Sigmoid colon (tissue), 7 donors: ENCODE measurements around the gene TMIGD2. TPM values are rescaled to one million over a fixed set of nuclear protein-coding genes. Genes with fewer than 3 reads are reported as not detected.
"Not testable (repeated sequence)": the region's sequence is repeated elsewhere in the genome, so short reads cannot be mapped to it uniquely, and the experiment has no call there.

Experiments used
- DNase-seq: peaks from one replicate; pipeline ENCODE4 v3.0.0-alpha.2; 2019
- H3K27ac ChIP-seq, 4 donors: fragments of 200-600 bp; sonication (generic); one replicate each; pipeline ENCODE4 v1.5.1; 2016 to 2019; ENCODE audit warnings: mild to moderate bottlenecking in 1 of 4
- H3K27me3 ChIP-seq, 3 donors: fragments of 200-600 bp; sonication (generic); one replicate each; pipeline ENCODE4 v1.5.1; 2019; ENCODE audit warnings: mild to moderate bottlenecking in 1 of 3
- H3K36me3 ChIP-seq, 4 donors: fragments of 200-600 bp; sonication (generic); one replicate each; pipeline ENCODE4 v1.5.1; 2016 to 2019
- H3K4me1 ChIP-seq, 4 donors: fragments of 200-600 bp; sonication (generic); one replicate each; pipeline ENCODE4 v1.5.1; 2017 to 2019
- H3K4me3 ChIP-seq, 4 donors: fragments of 200-600 bp; sonication (generic); one replicate each; pipeline ENCODE4 v1.5.1; 2017 to 2019; ENCODE audit warnings: mild to moderate bottlenecking in 2 of 4, moderate library complexity in 1 of 4
- H3K9me3 ChIP-seq, 4 donors: fragments of 200-600 bp in 3 of 4; sonication (generic) in 3 of 4; one replicate each; pipeline versions ENCODE4 v1.5.1 to v1.6.1; 2013 to 2019
- CTCF ChIP-seq, 4 experiments: fragments of 450-650 bp in 3 of 4; fragments of 200-600 bp in 1 of 4; IDR thresholded peaks; one replicate each; pipeline ENCODE4 v1.5.1; 2016 to 2019; ENCODE audit warnings: antibody characterized with exemption in 4 of 4, mild to moderate bottlenecking in 3 of 4, moderate library complexity in 2 of 4
- EP300 ChIP-seq, 4 donors: sonication (generic); formaldehyde crosslinking; IDR thresholded peaks; one replicate each; pipeline ENCODE4 v1.6.1; 2017; ENCODE audit warnings: antibody characterized with exemption in 4 of 4
- POLR2A ChIP-seq, 2 donors: fragments of 450-650 bp; IDR thresholded peaks; one replicate each; pipeline ENCODE4 v1.6.1; 2016; ENCODE audit warnings: antibody characterized with exemption in 2 of 2, mild to moderate bottlenecking in 2 of 2, moderate library complexity in 2 of 2
- POLR2AphosphoS5 ChIP-seq, 4 donors: sonication (generic); formaldehyde crosslinking; IDR thresholded peaks; one replicate each; pipeline ENCODE4 v1.6.1; 2017; ENCODE audit warnings: antibody characterized with exemption in 4 of 4
- WGBS, 2 donors: extraction: QIAGEN DNeasy Blood & Tissue Kit; methylation state at CpG; one replicate each; pipeline ENCODE4 v1.1.7; 2013; 5-methylcytosine and 5-hydroxymethylcytosine counted together
- intact Hi-C: fragments of 100-400 bp; cut with DNase I; formaldehyde crosslinking; loops from one replicate; pipeline ENCODE4 v1.15.1; 2023
- polyA plus RNA-seq, 3 donors: library from polyadenylated mRNA; stranded (reverse); fragments of 200-250 nt; gene quantifications; one replicate each; pipeline ENCODE4 v1.2.3, GENCODE V29; 2013
- total RNA-seq, 4 donors: library from RNA; depleted of rRNA; stranded (reverse); fragments of >200 nt; gene quantifications; one replicate each; pipeline ENCODE4 v1.1.0, GENCODE V29; 2016
- donor health status: healthy with polysubstance abuse.
- donor health status: Bipolar disorder and iron deficiency.
- donor health status: healthy.

TMIGD2 gene
- total and polyA plus RNA-seq, 7 donors = 0.60 to 6.3 TPM; not detected in 5

DNA sequence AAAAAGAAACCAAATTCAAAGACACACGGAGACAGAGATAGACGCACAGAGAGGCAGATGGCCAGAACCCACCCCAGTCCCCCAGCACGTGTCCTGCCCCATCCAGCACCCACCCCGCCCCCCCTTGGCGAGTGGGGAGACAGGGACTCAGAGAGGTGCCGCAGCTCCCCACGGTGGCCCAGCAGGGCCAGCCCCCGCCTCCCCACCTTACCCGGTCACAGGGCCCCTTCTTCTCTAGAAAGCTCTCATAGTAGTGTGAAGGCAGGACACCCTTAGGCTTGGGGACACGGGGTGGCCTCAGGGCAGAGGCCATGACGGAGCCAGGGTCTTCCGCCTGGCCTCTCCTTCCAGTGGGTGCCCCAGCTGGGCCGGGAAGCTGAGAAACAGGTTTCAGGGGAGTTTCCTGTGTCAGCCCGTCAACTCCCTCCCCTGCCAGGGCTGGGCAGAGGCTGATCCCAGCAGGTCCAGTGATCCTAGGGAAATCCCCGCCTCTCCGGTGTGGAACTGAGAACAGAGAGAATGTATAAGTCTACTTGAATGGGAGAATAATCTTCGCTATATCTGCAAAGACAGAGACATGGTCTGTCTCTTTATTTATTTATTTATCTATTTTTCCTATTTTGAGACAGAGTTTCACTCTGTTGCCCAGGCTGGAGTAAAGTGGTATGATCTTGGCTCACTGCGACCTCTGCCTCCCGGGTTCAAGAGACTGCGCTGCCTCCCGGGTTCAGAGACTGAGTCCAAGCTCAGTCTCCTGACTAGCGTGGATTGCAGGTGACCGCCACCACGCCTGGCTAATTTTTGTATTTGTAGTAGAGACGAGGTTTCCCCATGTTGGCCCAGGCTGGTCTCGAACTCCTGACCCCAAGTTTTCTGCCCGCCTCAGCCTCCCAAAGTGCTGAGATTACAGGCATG lies 36.5 kb upstream of the TMIGD2 start, which contains the start of gene STAP2:
TSS of gene STAP2 (minus strand) at position 387 of the 915 bp plus-strand sequence. CDS start at position 313, 74 bp downstream.
- Histone ChIP-seq H3K4me1 (peaks cover 0 to 15% (median 10%) of the 10 kb centered on the region in 4 donors), H3K27ac (peak within 1 kb of the TSS; percentile 25 to 52 (median 32)), H3K4me3 (peak within 1 kb of the TSS; percentile 6 to 46 (median 34)), H3K27me3 (no peaks in the 10 kb centered on the region), H3K36me3 (no peaks in the 10 kb centered on the region), H3K9me3 (no peaks in the 10 kb centered on the region)
- WGBS, 2 donors = 12 to 42% methylated on average over 27 of the region's 27 CpGs
- no peak for DNase-seq
- TF ChIP-seq EP300 (IDR thresholded peaks at IDR 0.05) (no peak), POLR2A (IDR thresholded peaks at IDR 0.05) (no peak), POLR2AphosphoS5 (IDR thresholded peaks at IDR 0.05) (no peak), CTCF (IDR thresholded peaks at IDR 0.05) (no peak)
- intact Hi-C loops = no loop called here

DNA sequence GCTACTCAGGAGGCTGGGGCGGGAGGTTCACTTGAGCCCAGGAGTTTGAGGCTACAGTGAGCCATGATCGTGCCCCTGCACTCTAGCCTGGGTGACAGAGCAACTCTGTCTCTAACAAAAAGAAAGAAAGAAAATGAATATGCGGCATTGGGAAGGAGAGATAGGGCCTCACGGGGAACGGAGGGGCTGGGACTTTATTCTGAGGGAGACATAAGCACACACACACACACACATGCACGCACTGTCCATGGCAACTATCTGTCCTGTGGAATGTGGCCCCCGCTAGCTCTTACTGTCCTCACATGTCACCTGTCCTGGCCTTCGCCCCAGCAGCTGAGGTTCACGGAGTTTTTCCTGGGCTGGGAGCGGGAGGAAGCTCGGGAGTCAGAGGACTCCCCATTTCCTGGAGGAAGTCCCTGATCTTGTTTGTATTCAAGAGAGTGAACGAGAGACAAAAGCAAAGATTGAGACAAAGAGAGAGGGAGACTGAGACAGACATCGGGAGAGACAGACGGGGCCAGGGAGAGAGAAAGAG lies 35.8 kb upstream of the TMIGD2 start:
- DNase-seq = no peak

DNA sequence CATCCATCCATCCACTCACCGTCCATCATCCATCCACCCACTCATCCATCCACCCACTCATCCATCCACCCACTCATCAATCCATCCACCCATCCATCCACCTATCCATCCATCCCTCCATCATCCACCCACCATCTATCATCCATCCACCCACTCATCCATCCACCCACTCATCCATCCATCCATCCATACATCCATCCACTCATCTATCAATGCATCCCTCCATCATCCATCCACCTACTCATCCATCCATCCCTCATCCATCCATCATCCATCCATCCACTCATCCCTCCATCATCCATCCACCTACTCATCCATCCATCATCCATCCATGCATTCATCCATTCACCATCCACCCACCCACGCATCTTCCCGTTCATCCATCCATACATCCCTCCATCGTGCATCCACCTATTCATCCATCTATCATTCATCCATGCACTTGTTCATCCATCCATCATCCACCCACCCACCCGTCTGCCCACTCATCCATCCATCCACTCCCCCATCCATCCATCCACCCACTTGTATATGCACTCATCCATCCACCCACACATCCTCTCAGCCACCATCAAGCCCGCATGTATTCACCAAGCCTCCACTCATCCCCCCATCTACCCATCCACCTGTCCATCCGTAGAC lies 32.9 kb upstream of the TMIGD2 start:
- Histone ChIP-seq H3K27me3 (no peaks in the 10 kb centered on the region), H3K27ac (no peak overlapping the region), H3K36me3 (no peaks in the 10 kb centered on the region), H3K9me3 (no peaks in the 10 kb centered on the region), H3K4me3 (no peak overlapping the region), H3K4me1 (peaks cover 0 to 11% (median 5%) of the 10 kb centered on the region in 4 donors)
- no peak for TF ChIP-seq EP300 (IDR thresholded peaks at IDR 0.05)
- no peak for TF ChIP-seq POLR2A (IDR thresholded peaks at IDR 0.05)
- TF ChIP-seq POLR2AphosphoS5 (IDR thresholded peaks at IDR 0.05) = no peak
- TF ChIP-seq CTCF (IDR thresholded peaks at IDR 0.05) = no peak
- intact Hi-C loops = no loop called here
- WGBS, 2 donors = 95 to 96% methylated on average over 7 of the region's 7 CpGs
- DNase-seq = no peak

More for the DNA sequence above, 35.8 kb upstream of the TMIGD2 start:
- 6 to 13% methylated on average over 14 of the region's 14 CpGs for WGBS, 2 donors
- intact Hi-C loops = no loop called here
- Histone ChIP-seq H3K27ac (peak overlapping the region; percentile 25 to 52 (median 32)), H3K4me1 (peaks cover 0 to 15% (median 10%) of the 10 kb centered on the region in 4 donors), H3K9me3 (no peaks in the 10 kb centered on the region), H3K27me3 (no peaks in the 10 kb centered on the region), H3K36me3 (no peaks in the 10 kb centered on the region), H3K4me3 (peak overlapping the region; percentile 6 to 46 (median 34))
- TF ChIP-seq EP300 (IDR thresholded peaks at IDR 0.05) (no peak), CTCF (IDR thresholded peaks at IDR 0.05) (no peak), POLR2AphosphoS5 (IDR thresholded peaks at IDR 0.05) (no peak), POLR2A (IDR thresholded peaks at IDR 0.05) (no peak)

- no peak overlapping the region for H3K27ac ChIP-seq
- intact Hi-C loops = loop anchor here (5.0 kb wide), 2 partner anchors 72 to 83 kb away; partner anchors contain the start of genes CHAF1A, SH3GL1 and YJU2
- peaks cover 0 to 27% (median 20%) of the 10 kb centered on the region in 4 donors for H3K4me1 ChIP-seq
- 97% methylated on average over 19 of the region's 19 CpGs for WGBS, 2 donors
- H3K4me3 ChIP-seq = no peak overlapping the region
- H3K9me3 ChIP-seq = no peaks in the 10 kb centered on the region
- TF ChIP-seq POLR2A (IDR thresholded peaks at IDR 0.05) = no peak
- TF ChIP-seq POLR2AphosphoS5 (IDR thresholded peaks at IDR 0.05) = no peak
- TF ChIP-seq CTCF (IDR thresholded peaks at IDR 0.05) = no peak
- no peak for TF ChIP-seq EP300 (IDR thresholded peaks at IDR 0.05)
- H3K27me3 ChIP-seq = peaks cover 6 to 38% (median 13%) of the 10 kb centered on the region in 3 donors
- DNase-seq = no peak
- H3K36me3 ChIP-seq = no peaks in the 10 kb centered on the region
Observed at GRCh38 chr19:4329858-4330257, 27.7 kb upstream of the TMIGD2 start.

DNA sequence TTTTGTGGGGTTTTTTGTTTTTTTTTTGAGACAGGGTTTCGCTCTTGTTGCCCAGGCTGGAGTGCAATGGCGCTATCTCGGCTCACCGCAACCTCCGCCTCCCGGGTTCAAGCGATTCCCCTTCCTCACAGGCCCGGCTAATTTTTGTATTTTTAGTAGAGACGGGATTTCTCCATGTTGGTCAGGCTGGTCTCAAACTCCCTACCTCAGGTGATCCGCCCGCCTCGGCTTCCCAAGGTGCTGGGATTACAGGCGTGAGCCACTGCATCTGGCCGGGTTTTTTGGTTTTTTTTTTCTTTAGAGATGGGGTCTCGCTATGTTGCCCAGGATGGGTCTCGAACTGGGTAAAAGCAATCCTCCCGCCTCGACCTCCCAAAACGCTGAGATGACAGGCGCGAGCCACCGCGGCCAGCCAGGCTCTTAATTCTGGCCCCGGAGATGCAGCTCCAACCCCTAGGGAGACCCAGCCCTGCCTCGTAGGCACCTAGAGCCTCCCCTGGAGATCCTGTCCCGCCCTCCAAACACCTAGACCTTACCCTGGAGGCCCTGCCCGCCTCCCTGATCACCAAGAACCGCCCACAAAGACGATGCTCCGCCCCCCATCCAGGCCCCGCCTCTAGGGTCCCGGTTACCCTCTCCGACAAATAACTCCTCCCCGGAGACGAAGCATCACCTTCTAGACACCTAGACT lies 26.9 kb upstream of the TMIGD2 start:
- DNase-seq, H3K36me3 ChIP-seq, H3K9me3 ChIP-seq: not testable (repeated sequence)
- Histone ChIP-seq H3K27ac (peak overlapping the region in 1 of 4 donors; percentile 2), H3K4me3 (peak overlapping the region in 3 of 4 donors; percentile 31 to 44 (median 34)), H3K27me3 (peaks cover 6 to 38% (median 13%) of the 10 kb centered on the region in 3 donors), H3K4me1 (peaks cover 0 to 27% (median 20%) of the 10 kb centered on the region in 4 donors)
- WGBS, 2 donors = 53 to 86% methylated on average over 35 of the region's 35 CpGs
- intact Hi-C loops = loop anchor here (5.0 kb wide), 2 partner anchors 73 to 82 kb away; partner anchors contain the start of genes CHAF1A, SH3GL1 and YJU2
